NCI-H2081 (cell line): ENCODE results near the gene NOP53.
"Not testable (repeated sequence)": the region's sequence is repeated elsewhere in the genome, so short reads cannot be mapped to it uniquely, and the experiment has no call there.

ENCODE experiments used
- DNase-seq, 2 experiments: peaks; one replicate each; lab custom pipeline; 2025; lab: John Stamatoyannopoulos, UW

The NOP53 gene

GRCh38 chr19:47754206-47755064 lies 9.1 kb downstream of the NOP53 start:
- no peak for DNase-seq

GRCh38 chr19:47755065-47755761 lies 9.9 kb downstream of the NOP53 start:
- DNase-seq = no peak

GRCh38 chr19:47755762-47756626 lies 10.6 kb downstream of the NOP53 start:
- no peak for DNase-seq

GRCh38 chr19:47756627-47756929 lies 11.2 kb downstream of the NOP53 start:
- no peak for DNase-seq

- DNase-seq = no peak
Observed at GRCh38 chr19:47756953-47757608, 11.7 kb downstream of the NOP53 start.

GRCh38 chr19:47757617-47758442 lies 12.5 kb downstream of the NOP53 start:
- no peak for DNase-seq

GRCh38 chr19:47758443-47758804 lies 13.1 kb downstream of the NOP53 start:
- DNase-seq = no peak

- no peak for DNase-seq
Observed at GRCh38 chr19:47760632-47760999, 15.3 kb downstream of the NOP53 start.

GRCh38 chr19:47761566-47761965 lies 16.2 kb downstream of the NOP53 start:
- no peak for DNase-seq

- no peak for DNase-seq
Observed at GRCh38 chr19:47762151-47762550, 16.8 kb downstream of the NOP53 start.

- DNase-seq = no peak
Observed at GRCh38 chr19:47762615-47763308, 17.4 kb downstream of the NOP53 start.

- not testable (repeated sequence) for DNase-seq
Observed at GRCh38 chr19:47764705-47765104, 19.4 kb downstream of the NOP53 start.

- peak; percentile 32 to 34 for DNase-seq
Observed at GRCh38 chr19:47765523-47766358, 20.4 kb downstream of the NOP53 start.

- DNase-seq = no peak
Observed at GRCh38 chr19:47766359-47766620, 20.9 kb downstream of the NOP53 start.

- DNase-seq = no peak
Observed at GRCh38 chr19:47766670-47767069, 21.3 kb downstream of the NOP53 start.

GRCh38 chr19:47767349-47767748 lies 22.0 kb downstream of the NOP53 start:
- DNase-seq = no peak

GRCh38 chr19:47768604-47769003 lies 23.3 kb downstream of the NOP53 start:
- no peak for DNase-seq

GRCh38 chr19:47769534-47769933 lies 24.2 kb downstream of the NOP53 start:
- DNase-seq = no peak

- DNase-seq = not testable (repeated sequence)
Observed at GRCh38 chr19:47771291-47771690, 25.9 kb downstream of the NOP53 start.

- peak; percentile 87 to 96 for DNase-seq
Observed at GRCh38 chr19:47776568-47776967, 31.2 kb downstream of the NOP53 start.
